Pancreas (tissue), 10 donors: Measurements from ENCODE around the gene KCNK4. TPM values are rescaled to one million over a fixed set of nuclear protein-coding genes. Genes with fewer than 3 reads are reported as not detected.

Experiments
- ATAC-seq, 4 donors: fragments of 200-7000 bp; cut with Tn5 transposase; one replicate each; pipeline versions ENCODE4 v1.8.0 to v1.9.1; 2020; ENCODE audit warnings: mild to moderate bottlenecking in 4 of 4, moderate library complexity in 4 of 4
- DNase-seq, 6 donors: peaks; one replicate each; pipeline ENCODE4 v3.0.0-alpha.2; 2020
- FAIRE-seq: peaks from 2 replicates; lab custom pipeline; 2012; peaks lifted over from hg19 to GRCh38; lab: Jason Lieb, UNC
- H3K27ac ChIP-seq, 4 donors: fragments of 200-600 bp; sonication (generic); 1 replicate in 3 of 4; 2 replicates in 1 of 4; pipeline versions ENCODE4 v1.5.0 to v1.8.0; 2020
- H3K27me3 ChIP-seq, 4 donors: fragments of 200-600 bp; one replicate each; pipeline ENCODE4 v1.8.0; 2021
- H3K36me3 ChIP-seq, 3 donors: fragments of 200-600 bp; sonication (generic) in 1 of 3; one replicate each; pipeline versions ENCODE4 v1.5.0 to v1.8.0; 2020 to 2021
- H3K4me1 ChIP-seq, 3 donors: fragments of 200-600 bp; one replicate each; pipeline ENCODE4 v1.8.0; 2021
- H3K4me3 ChIP-seq, 4 donors: fragments of 200-600 bp; sonication (generic) in 2 of 4; one replicate each; pipeline versions ENCODE4 v1.5.0 to v1.8.0; 2020 to 2021
- H3K9me3 ChIP-seq, 4 donors: fragments of 200-600 bp; one replicate each; pipeline ENCODE4 v1.8.0; 2021
- WGBS, 2 donors: extraction: QIAGEN DNeasy Blood & Tissue Kit; methylation state at CpG; one replicate each; pipeline ENCODE4 v1.1.7; 2013; 5-methylcytosine and 5-hydroxymethylcytosine counted together
- intact Hi-C, 3 donors: fragments of 100-400 bp; cut with DNase I; formaldehyde crosslinking; loops; one replicate each; pipeline versions ENCODE4 v1.11.1 to v1.14.2; 2022
- polyA plus RNA-seq, 2 donors: library from polyadenylated mRNA; stranded (reverse); fragments of 200-250 nt; gene quantifications; one replicate each; pipeline ENCODE4 v1.2.3, GENCODE V29; 2013
- total RNA-seq, 6 donors: library from RNA; stranded (reverse); fragmentation: NEBNext Ultra II Directional in 4 of 6; extraction: Animal tissue kit (Norgen Biotek cat#: 25700) in 4 of 6; gene quantifications; one replicate each; pipeline versions ENCODE4 v1.2.1 to v1.2.4, GENCODE V29; 2021 to 2023
- TF ChIP-seq, protein P1 (sequence below), 4 donors: fragments of 200-600 bp; sonication (generic) in 3 of 4; IDR thresholded peaks; one replicate each; pipeline versions ENCODE4 v1.5.0 to v1.8.0; 2021; ENCODE audit warnings: antibody characterized with exemption in 4 of 4
- donor health status: healthy with polysubstance abuse.
- donor health status: DM: no; HTN: no; CAD: no; lungs with moderate emphysema.
- donor health status: DM: no; HTN: no; CAD: no.
- donor health status: control.
- donor health status: control.
- donor health status: Bipolar disorder and iron deficiency.
- donor health status: DM: yes; HTN: yes; CAD: no.
- donor health status: DM: no; HTN: no; CAD: no.
- donor health status: DM: no; HTN: no; CAD: no.
- donor health status: DM: yes; HTN: yes; CAD: no.

KCNK4 gene
- total and polyA plus RNA-seq, 8 donors, result not detected

DNA sequence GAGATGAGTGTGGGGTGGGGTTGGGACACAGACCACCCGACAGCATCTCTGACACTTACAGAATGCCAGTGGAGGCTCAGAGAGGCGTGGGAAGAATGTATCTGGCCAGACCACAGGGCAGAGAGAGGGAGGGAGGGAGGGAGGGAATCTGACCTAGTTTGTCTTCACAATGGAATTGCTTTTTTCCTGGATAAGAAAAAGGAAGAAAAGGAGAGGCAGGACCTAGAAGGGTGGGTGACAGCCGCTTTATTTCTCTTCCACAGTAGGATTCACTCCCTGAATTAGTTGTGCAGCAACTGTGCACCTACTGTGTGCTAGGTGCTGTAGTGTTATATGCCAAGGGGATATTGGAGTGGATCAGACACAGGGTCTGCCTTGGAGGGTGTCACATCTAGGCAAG is 3.7 kb downstream of the KCNK4 start:
- TF ChIP-seq, protein P1, sequence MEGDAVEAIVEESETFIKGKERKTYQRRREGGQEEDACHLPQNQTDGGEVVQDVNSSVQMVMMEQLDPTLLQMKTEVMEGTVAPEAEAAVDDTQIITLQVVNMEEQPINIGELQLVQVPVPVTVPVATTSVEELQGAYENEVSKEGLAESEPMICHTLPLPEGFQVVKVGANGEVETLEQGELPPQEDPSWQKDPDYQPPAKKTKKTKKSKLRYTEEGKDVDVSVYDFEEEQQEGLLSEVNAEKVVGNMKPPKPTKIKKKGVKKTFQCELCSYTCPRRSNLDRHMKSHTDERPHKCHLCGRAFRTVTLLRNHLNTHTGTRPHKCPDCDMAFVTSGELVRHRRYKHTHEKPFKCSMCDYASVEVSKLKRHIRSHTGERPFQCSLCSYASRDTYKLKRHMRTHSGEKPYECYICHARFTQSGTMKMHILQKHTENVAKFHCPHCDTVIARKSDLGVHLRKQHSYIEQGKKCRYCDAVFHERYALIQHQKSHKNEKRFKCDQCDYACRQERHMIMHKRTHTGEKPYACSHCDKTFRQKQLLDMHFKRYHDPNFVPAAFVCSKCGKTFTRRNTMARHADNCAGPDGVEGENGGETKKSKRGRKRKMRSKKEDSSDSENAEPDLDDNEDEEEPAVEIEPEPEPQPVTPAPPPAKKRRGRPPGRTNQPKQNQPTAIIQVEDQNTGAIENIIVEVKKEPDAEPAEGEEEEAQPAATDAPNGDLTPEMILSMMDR (IDR thresholded peaks at IDR 0.05), result no peak
- H3K27me3 ChIP-seq, result peaks cover 0 to 23% (median 11%) of the 10 kb centered on the region in 4 donors
- H3K36me3 ChIP-seq, result no peaks in the 10 kb centered on the region
- ATAC-seq, result no peak
- no peak for DNase-seq
- intact Hi-C loops, result loop anchor here in 2 of 3 donors (5.0 to 10.0 kb wide), 3 partner anchors 87 to 300 kb away; partner anchors contain the start of gene FERMT3 (in 2 of the 2)
- H3K4me3 ChIP-seq, result no peak overlapping the region
- H3K4me1 ChIP-seq, result peaks cover 0 to 21% (median 12%) of the 10 kb centered on the region in 3 donors
- no peaks in the 10 kb centered on the region for H3K9me3 ChIP-seq
- 43 to 54% methylated on average over 3 of the region's 3 CpGs for WGBS, 2 donors
- no peak for FAIRE-seq
- H3K27ac ChIP-seq, result no peak overlapping the region

DNA sequence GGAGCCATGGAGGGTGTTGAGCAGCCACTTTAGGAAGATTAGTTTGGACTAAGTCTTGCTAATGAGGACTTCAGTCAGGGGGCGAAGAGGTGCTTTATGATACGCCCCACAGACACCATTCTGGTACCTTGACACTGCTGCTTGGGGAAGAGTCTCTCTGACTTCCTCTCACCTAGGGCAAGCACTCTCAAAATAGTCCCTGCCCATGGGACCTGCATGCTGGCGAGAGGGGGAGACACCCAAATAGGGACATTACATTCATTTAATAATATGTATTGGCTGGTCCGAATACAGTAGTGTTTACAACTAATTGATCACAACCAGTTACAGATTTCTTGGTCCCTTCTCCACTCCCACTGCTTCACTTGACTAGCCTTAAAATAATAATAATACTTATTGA is 4.7 kb downstream of the KCNK4 start:
- ATAC-seq (no peak), FAIRE-seq (no peak), DNase-seq (no peak)
- Histone ChIP-seq H3K36me3 (no peaks in the 10 kb centered on the region), H3K27me3 (peaks cover 0 to 23% (median 13%) of the 10 kb centered on the region in 4 donors), H3K4me1 (peaks cover 10 to 30% (median 18%) of the 10 kb centered on the region in 3 donors), H3K9me3 (no peaks in the 10 kb centered on the region), H3K4me3 (no peak overlapping the region), H3K27ac (no peak overlapping the region)
- TF ChIP-seq, protein P1 (IDR thresholded peaks at IDR 0.05), result no peak
- intact Hi-C loops, result loop anchor here in 2 of 3 donors (10.0 kb wide), 2 partner anchors 91 to 301 kb away; partner anchors contain the start of gene FERMT3 (in 1 of the 2)
- WGBS, 2 donors, result 90 to 96% methylated on average over 4 of the region's 4 CpGs

DNA sequence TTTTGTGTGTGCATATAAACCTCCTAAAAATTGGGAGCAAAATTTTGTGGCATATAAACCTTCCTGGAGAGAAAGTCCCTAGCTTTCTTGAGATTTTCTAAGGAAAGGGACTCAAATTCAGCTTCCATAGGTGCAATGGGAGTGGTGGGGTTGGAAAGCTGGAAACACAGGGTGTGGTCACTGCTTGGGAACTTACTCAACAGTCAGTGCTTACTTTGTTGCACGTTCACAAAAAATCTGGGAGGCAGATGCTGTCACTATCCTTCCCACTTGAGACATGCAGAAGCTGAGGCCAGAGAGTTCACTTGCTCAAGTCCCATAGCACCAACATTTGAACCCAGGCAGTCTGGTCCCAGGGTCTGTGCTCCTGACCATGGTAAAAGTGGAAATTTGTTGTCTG is 5.1 kb downstream of the KCNK4 start:
- no peaks in the 10 kb centered on the region for H3K9me3 ChIP-seq
- intact Hi-C loops, result loop anchor here in 2 of 3 donors (10.0 kb wide), 2 partner anchors 91 to 301 kb away; partner anchors contain the start of gene FERMT3 (in 1 of the 2)
- WGBS, 2 donors, result 45 to 61% methylated on average over 1 of the region's 1 CpG
- no peak for DNase-seq
- no peak for FAIRE-seq
- no peak overlapping the region for H3K27ac ChIP-seq
- no peak for ATAC-seq
- H3K27me3 ChIP-seq, result peaks cover 0 to 23% (median 13%) of the 10 kb centered on the region in 4 donors
- H3K4me3 ChIP-seq, result no peak overlapping the region
- H3K4me1 ChIP-seq, result peaks cover 11 to 32% (median 18%) of the 10 kb centered on the region in 3 donors
- H3K36me3 ChIP-seq, result no peaks in the 10 kb centered on the region
- TF ChIP-seq, protein P1 (IDR thresholded peaks at IDR 0.05), result no peak

DNA sequence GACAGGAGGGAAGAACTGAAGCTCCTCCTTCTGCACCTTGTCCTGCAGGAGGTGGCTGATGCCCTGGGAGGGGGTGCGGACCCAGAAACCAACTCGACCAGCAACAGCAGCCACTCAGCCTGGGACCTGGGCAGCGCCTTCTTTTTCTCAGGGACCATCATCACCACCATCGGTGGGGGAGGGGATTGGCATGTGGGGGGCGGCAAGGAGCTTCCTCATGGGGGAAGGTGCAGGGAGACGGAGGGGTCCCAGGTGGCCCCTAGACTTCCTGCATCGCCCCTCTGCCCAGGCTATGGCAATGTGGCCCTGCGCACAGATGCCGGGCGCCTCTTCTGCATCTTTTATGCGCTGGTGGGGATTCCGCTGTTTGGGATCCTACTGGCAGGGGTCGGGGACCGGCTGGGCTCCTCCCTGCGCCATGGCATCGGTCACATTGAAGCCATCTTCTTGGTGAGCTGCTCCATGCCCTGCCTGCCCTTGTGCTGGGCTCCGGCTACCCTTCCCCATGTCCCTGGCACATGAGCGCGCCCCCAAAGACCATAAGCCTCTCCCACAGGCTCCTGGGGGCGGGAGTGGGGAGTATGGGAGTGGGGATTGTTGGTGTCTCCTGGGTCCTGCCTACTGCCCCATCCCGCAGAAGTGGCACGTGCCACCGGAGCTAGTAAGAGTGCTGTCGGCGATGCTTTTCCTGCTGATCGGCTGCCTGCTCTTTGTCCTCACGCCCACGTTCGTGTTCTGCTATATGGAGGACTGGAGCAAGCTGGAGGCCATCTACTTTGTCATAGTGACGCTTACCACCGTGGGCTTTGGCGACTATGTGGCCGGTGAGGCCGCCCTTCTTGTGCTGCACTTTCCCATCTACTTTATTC is 6.0 kb downstream of the KCNK4 start:
- TF ChIP-seq, protein P1 (IDR thresholded peaks at IDR 0.05), result no peak
- Histone ChIP-seq H3K27me3 (peaks cover 0 to 23% (median 13%) of the 10 kb centered on the region in 4 donors), H3K27ac (no peak overlapping the region), H3K36me3 (no peaks in the 10 kb centered on the region), H3K4me3 (no peak overlapping the region), H3K9me3 (no peaks in the 10 kb centered on the region), H3K4me1 (peaks cover 11 to 25% (median 13%) of the 10 kb centered on the region in 3 donors)
- intact Hi-C loops, result loop anchor here in 2 of 3 donors (10.0 kb wide), 2 partner anchors 92 to 302 kb away; partner anchors contain the start of gene FERMT3 (in 1 of the 2)
- 22 to 27% methylated on average over 27 to 34 of the region's 34 CpGs for WGBS, 2 donors
- no peak for DNase-seq
- no peak for FAIRE-seq
- no peak for ATAC-seq
